Measurements from ENCODE around the gene PFKFB2.

The PFKFB2 gene

DNA sequence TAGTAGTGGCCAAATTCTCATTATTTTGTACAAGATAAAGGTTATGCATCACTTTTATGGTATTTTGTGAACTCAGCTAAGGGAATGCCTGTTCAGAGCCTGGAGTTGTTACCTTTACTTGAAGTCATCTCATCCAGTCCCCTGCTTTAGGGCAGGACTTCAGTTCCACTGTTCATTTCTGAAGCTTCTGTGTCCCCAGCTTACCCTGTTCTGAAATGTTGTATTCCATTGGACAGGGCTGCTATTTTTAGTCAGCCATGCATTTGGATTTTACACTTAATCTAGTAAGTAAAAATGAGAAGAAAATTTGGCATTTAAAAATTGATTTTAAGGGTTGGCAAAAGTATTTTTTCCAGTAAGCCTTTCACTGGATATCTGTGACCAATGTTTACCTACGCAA is 23.9 kb downstream of the PFKFB2 start:
- no peak for TF ChIP-seq CTCF (IDR thresholded peaks at IDR 0.05)
- Histone ChIP-seq H3K9me3 (no peaks in the 10 kb centered on the region), H3K27me3 (no peaks in the 10 kb centered on the region), H3K27ac (no peak overlapping the region), H3K4me1 (no peaks in the 10 kb centered on the region), H3K36me3 (peaks cover 0 to 18% (median 8%) of the 10 kb centered on the region in 3 donors), H3K4me3 (no peak overlapping the region)
- intact Hi-C loops (cut with DNase I; ENCODE audit: low total_unique reads): no loop called here
- no peak for DNase-seq

DNA sequence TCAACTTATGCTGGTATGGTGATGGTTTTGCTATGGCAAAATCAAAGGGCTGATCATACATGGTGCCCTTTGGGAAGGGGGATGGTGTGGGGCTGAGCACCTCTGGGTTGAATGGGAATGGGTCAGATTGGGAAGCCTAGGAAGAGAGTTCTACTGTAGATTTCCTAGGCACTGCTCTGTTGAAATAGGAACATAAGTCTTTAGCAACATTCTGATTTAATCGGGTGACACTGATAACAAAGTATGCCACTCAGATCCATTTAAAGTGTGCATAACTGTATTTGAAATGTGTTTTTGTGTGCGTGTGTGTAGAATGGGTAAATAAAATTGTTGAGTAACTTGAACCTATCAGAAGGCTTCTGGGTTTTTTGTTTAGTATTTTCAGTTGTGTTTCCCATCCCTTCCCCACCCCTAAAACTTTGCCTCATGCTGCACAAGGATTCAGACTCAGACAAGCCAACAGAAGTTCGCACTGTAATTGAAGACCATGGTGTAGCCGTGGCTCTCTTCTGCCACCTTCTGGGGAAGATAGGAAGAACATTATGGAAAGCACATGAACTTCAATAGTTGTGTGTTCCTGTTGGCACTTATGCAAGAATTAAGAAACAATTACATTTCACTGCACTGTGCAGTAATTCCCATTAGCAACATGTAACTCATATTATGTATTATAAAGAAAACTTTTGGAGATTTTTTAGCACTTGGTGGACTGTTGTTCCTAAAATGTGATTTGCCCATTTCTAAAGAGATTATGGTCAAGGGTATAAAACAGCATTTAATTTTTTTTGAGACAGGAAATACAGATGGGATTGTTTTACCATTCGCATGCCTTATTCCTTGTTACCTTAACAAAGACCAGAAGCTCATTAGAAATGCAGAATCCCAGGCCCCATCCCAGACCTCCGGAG is 24.6 kb downstream of the PFKFB2 start:
- Histone ChIP-seq H3K9me3 (no peaks in the 10 kb centered on the region), H3K4me1 (no peaks in the 10 kb centered on the region), H3K4me3 (no peak overlapping the region), H3K27me3 (no peaks in the 10 kb centered on the region), H3K36me3 (peaks cover 0 to 13% (median 8%) of the 10 kb centered on the region in 3 donors), H3K27ac (no peak overlapping the region)
- intact Hi-C loops (cut with DNase I; ENCODE audit: low total_unique reads): no loop called here
- peak in 1 of 2 donors; percentile 68 for DNase-seq
- peak; percentile 84 to 94 for TF ChIP-seq CTCF (IDR thresholded peaks at IDR 0.05)

GRCh38 chr1:207078578-207079132 is 25.6 kb downstream of the PFKFB2 start:
- H3K4me1 ChIP-seq: no peaks in the 10 kb centered on the region
- no peak overlapping the region for H3K4me3 ChIP-seq
- H3K9me3 ChIP-seq: no peaks in the 10 kb centered on the region
- no peaks in the 10 kb centered on the region for H3K27me3 ChIP-seq
- H3K36me3 ChIP-seq: peaks cover 0 to 13% (median 8%) of the 10 kb centered on the region in 3 donors
- H3K27ac ChIP-seq: no peak overlapping the region
- DNase-seq: no peak
- TF ChIP-seq CTCF (IDR thresholded peaks at IDR 0.05): no peak
- intact Hi-C loops (cut with DNase I; ENCODE audit: low total_unique reads): no loop called here

- intact Hi-C loops (cut with DNase I; ENCODE audit: low total_unique reads): loop anchor here (5.0 kb wide), 2 partner anchors 32 to 323 kb away; no protein-coding TSS in a partner anchor
- H3K27ac ChIP-seq: no peak overlapping the region
- TF ChIP-seq CTCF (IDR thresholded peaks at IDR 0.05): no peak
- H3K4me1 ChIP-seq: no peaks in the 10 kb centered on the region
- no peak overlapping the region for H3K4me3 ChIP-seq
- no peaks in the 10 kb centered on the region for H3K9me3 ChIP-seq
- H3K27me3 ChIP-seq: no peaks in the 10 kb centered on the region
- no peak for DNase-seq
- peaks cover 0 to 13% (median 8%) of the 10 kb centered on the region in 3 donors for H3K36me3 ChIP-seq
Measured at GRCh38 chr1:207079706-207080241, 26.7 kb downstream of the PFKFB2 start.

- no peaks in the 10 kb centered on the region for H3K9me3 ChIP-seq
- H3K27ac ChIP-seq: no peak overlapping the region
- H3K27me3 ChIP-seq: no peaks in the 10 kb centered on the region
- peaks cover 0 to 13% (median 8%) of the 10 kb centered on the region in 3 donors for H3K36me3 ChIP-seq
- no peaks in the 10 kb centered on the region for H3K4me1 ChIP-seq
- TF ChIP-seq CTCF (IDR thresholded peaks at IDR 0.05): no peak
- no peak overlapping the region for H3K4me3 ChIP-seq
- intact Hi-C loops (cut with DNase I; ENCODE audit: low total_unique reads): loop anchor here (5.0 kb wide), 2 partner anchors 34 to 321 kb away; no protein-coding TSS in a partner anchor
- no peak for DNase-seq
Measured at GRCh38 chr1:207081088-207081487, 28.0 kb downstream of the PFKFB2 start.
